Measurements from ENCODE around the gene ISCA1.

The ISCA1 gene

GRCh38 chr9:86238861-86239770 is 43.2 kb downstream of the ISCA1 start:
- in situ Hi-C loops (cut with HindIII; ENCODE audit: low sequenced_read_pairs) = no loop called here

DNA sequence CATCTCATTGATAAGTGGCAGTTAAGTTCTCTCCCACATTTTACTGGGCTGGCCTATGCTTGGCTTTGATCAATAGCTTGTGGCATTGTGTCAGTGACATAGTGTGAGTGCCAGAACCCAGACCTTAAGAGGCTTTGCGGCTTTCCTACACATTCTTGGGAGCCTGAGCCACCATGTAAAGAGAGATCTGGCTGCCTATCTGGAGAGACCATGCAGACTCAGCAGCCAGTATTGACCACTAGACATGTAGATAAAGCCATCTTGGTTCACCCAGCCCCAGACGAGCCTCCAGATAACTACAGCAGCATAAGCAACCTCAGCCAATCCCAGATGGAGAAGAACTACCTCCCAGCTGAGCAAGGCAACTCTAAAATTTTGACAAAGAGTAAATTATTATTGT is 51.5 kb downstream of the ISCA1 start:
- in situ Hi-C loops (cut with HindIII; ENCODE audit: low sequenced_read_pairs) = no loop called here

DNA sequence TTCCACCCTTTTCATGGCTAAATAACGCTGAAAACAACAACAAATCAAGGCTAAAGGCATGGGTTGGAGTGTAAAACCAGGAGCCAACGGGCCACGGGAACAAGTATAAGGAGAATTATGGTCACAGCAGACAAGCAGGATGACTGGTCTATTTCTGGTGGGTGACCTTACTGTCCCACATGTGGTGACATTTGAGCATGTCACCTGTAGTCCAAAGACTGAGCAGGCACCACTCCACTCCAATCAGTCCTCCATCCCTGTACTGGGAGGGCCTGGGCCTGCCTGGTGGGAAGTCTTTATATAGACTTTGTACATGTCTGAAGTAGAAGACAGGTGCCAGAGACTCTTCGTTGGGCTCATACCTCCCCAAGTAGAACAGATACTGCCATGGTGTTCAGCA is 59.7 kb downstream of the ISCA1 start:
- in situ Hi-C loops (cut with HindIII; ENCODE audit: low sequenced_read_pairs) = no loop called here

GRCh38 chr9:86219606-86220005 is 62.7 kb downstream of the ISCA1 start:
- in situ Hi-C loops (cut with HindIII; ENCODE audit: low sequenced_read_pairs) = no loop called here

DNA sequence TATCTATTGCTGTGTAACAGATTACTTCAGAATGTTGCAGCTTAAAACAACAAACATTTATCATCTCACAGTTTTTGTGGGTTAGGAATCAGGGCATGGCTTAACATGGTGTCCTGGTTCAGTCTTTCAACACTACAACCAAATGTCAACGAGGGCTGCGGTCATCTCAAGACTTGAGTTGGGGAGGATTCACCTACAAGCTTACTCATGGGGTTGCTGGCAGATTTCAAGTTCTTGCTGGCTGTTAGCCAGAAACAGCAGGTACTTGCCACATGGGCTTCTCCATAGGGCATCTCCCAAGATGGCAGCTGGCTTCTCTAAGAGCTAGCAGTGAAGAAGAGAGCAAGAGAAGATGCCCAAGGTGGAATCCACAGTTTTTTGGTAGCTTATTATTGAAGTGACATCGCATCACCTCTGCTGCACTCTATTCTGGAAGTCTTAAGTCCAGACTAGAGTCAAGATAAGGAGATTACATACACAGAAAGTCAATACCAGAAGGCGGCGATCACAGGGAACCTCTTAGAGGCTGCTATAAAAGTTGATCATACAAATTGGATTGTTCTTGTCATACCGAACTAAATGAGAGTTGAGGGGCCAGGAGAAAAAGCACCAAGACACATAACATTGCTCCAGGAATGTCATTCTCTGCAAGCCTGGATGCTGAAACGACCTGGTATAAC is 65.1 kb downstream of the ISCA1 start:
- in situ Hi-C loops (cut with HindIII; ENCODE audit: low sequenced_read_pairs) = no loop called here
